Endothelial cell of umbilical vein (primary cell): ENCODE results near the gene USP34. TPM values are rescaled to one million over a fixed set of nuclear protein-coding genes. Genes with fewer than 3 reads are reported as not detected.

Source experiments
- BruUV-seq: library from RNA; stranded (reverse); fragments of 400-500 nt; replicated peaks from 2 replicates; lab custom pipeline; 2021; lab: Mats Ljungman, UMichigan
- CTCF ChIA-PET: fragments of 300-600, 350-600 bp; sonication (Branson Sonifier 250); formaldehyde crosslinking; loops from one replicate; lab custom pipeline; 2021; ENCODE audit warnings: antibody characterized with exemption, inconsistent platforms; lab: Charles Lee
- POLR2A ChIA-PET: fragments of 300-600, 350-600 bp; sonication (Branson Sonifier 250); formaldehyde crosslinking; loops from one replicate; lab custom pipeline; 2021; ENCODE audit warnings: antibody characterized with exemption, inconsistent platforms; lab: Charles Lee
- DNase-seq: peaks from one replicate; pipeline ENCODE4 v3.0.0-alpha.2; 2011; ENCODE audit warnings: low read depth, low spot score
- FAIRE-seq: peaks from 2 replicates; lab custom pipeline; 2011; peaks lifted over from hg19 to GRCh38; lab: Jason Lieb, UNC
- H2AFZ ChIP-seq: 2 replicates; pipeline ENCODE4 v1.6.0; 2012; ENCODE audit warnings: low read depth, low read length, control low read depth, inconsistent platforms
- H3K27ac ChIP-seq: 2 replicates; pipeline ENCODE4 v1.5.1; 2011; ENCODE audit warnings: low read depth, mild to moderate bottlenecking, control low read depth, low read length, moderate library complexity; ENCODE audit not compliant: insufficient read depth
- H3K27me3 ChIP-seq, 2 experiments: 2 replicates each; pipeline versions ENCODE4 v1.6.0 to v1.6.1; 2011; ENCODE audit warnings: low read length in 2 of 2, mixed read lengths in 1 of 2; ENCODE audit not compliant: control insufficient read depth in 2 of 2, insufficient read depth in 2 of 2
- H3K36me3 ChIP-seq, 2 experiments: 2 replicates in 1 of 2; 3 replicates in 1 of 2; pipeline ENCODE4 v1.5.1; 2011; ENCODE audit warnings: low read length in 2 of 2, mild to moderate bottlenecking in 1 of 2, moderate library complexity in 1 of 2; ENCODE audit not compliant: control insufficient read depth in 2 of 2, insufficient read depth in 2 of 2; ENCODE audit errors: extremely low read depth in 1 of 2
- H3K4me1 ChIP-seq: 3 replicates; pipeline ENCODE4 v1.5.1; 2011; ENCODE audit warnings: mild to moderate bottlenecking, low read length; ENCODE audit not compliant: control insufficient read depth, insufficient read depth; ENCODE audit errors: extremely low read depth
- H3K4me2 ChIP-seq: 2 replicates; pipeline ENCODE4 v1.6.1; 2011; ENCODE audit warnings: low read length, control low read depth, mixed read lengths; ENCODE audit not compliant: insufficient read depth
- H3K4me3 ChIP-seq, 3 experiments: fragments of 200-600 bp in 1 of 3; sonication (generic), shearing (Covaris generic) in 1 of 3; replicated peaks in 1 of 3; 2 replicates each; pipeline ENCODE4 v1.5.1; 2011 to 2016; ENCODE audit warnings: control low read depth in 3 of 3, low read length in 3 of 3, mild to moderate bottlenecking in 2 of 3, inconsistent platforms in 1 of 3, low read depth in 1 of 3, moderate library complexity in 1 of 3; ENCODE audit not compliant: insufficient read depth in 1 of 3
- H3K79me2 ChIP-seq: 2 replicates; pipeline ENCODE4 v1.6.0; 2012; ENCODE audit warnings: low read length, inconsistent platforms; ENCODE audit not compliant: control insufficient read depth, insufficient read depth
- H3K9ac ChIP-seq: replicated peaks from 2 replicates; pipeline ENCODE3; 2011; ENCODE audit warnings: low read length, control low read depth; ENCODE audit not compliant: insufficient read depth; ENCODE audit errors: extremely low read depth
- H3K9me1 ChIP-seq: replicated peaks from 3 replicates; pipeline ENCODE4 v1.6.0; 2011; ENCODE audit warnings: mild to moderate bottlenecking, low read length; ENCODE audit not compliant: control insufficient read depth, insufficient read depth; ENCODE audit errors: extremely low read depth
- H3K9me3 ChIP-seq: replicated peaks from 2 replicates; pipeline ENCODE4 v1.5.1; 2012; ENCODE audit warnings: low read length, inconsistent platforms; ENCODE audit not compliant: control insufficient read depth, insufficient read depth
- H4K20me1 ChIP-seq: replicated peaks from 2 replicates; pipeline ENCODE3; 2011; ENCODE audit warnings: mild to moderate bottlenecking, low read length; ENCODE audit not compliant: control insufficient read depth, insufficient read depth; ENCODE audit errors: extremely low read depth
- EZH2 ChIP-seq: IDR thresholded peaks from 2 replicates; pipeline ENCODE4 v1.6.1; 2012; ENCODE audit warnings: borderline replicate concordance, low read depth, mild to moderate bottlenecking, moderate library complexity, low read length, inconsistent platforms; ENCODE audit not compliant: severe bottlenecking
- FOS ChIP-seq: IDR thresholded peaks from 2 replicates; pipeline ENCODE4 v1.6.1; 2011; ENCODE audit warnings: mild to moderate bottlenecking, low read length, moderate library complexity, borderline replicate concordance; ENCODE audit not compliant: insufficient read depth
- GATA2 ChIP-seq: IDR thresholded peaks from 2 replicates; pipeline ENCODE4 v1.7.0; 2011; ENCODE audit warnings: low read depth, mild to moderate bottlenecking, moderate library complexity, mixed read lengths, low read length; ENCODE audit not compliant: insufficient read length, insufficient read depth
- POLR2AphosphoS5 ChIP-seq: IDR thresholded peaks from 2 replicates; pipeline ENCODE4 v1.6.1; 2012; ENCODE audit warnings: low read depth, mild to moderate bottlenecking, control low read depth, low read length, moderate library complexity; ENCODE audit not compliant: insufficient read depth
- dilution Hi-C: fragments of 300-500 bp; cut with MboI; formaldehyde crosslinking; loops from one replicate; pipeline ENCODE4 v1.15.0; 2019; ENCODE audit warnings: low sequenced_read_pairs; ENCODE audit not compliant: extremely low pct_ligation_motif_present
- intact Hi-C: fragments of 100-400 bp; cut with micrococcal nuclease; formaldehyde crosslinking; loops from one replicate; pipeline ENCODE4 v1.10.0; 2022
- polyA plus RNA-seq, 4 experiments: library from polyadenylated mRNA; depleted of rRNA in 3 of 4; stranded (reverse) in 3 of 4; unstranded in 1 of 4; fragments of >200 nt; gene quantifications; 2 replicates each; pipeline versions ENCODE4 v1.2.1 to v1.2.3, GENCODE V29; 2011 to 2012; ENCODE audit warnings: missing spikeins in 1 of 4
- total RNA-seq: library from RNA; stranded (reverse); gene quantifications from 2 replicates; pipeline ENCODE4 v1.2.3, GENCODE V29; 2021
- TF ChIP-seq, protein P1 (sequence below): IDR thresholded peaks from 2 replicates; pipeline ENCODE4 v1.6.1; 2011; ENCODE audit not compliant: insufficient read depth, insufficient read length
- TF ChIP-seq, protein P2 (sequence below), 2 donors: IDR thresholded peaks; 1 replicate in 1 of 2; 2 replicates in 1 of 2; pipeline ENCODE4 v1.5.1; 2011; ENCODE audit warnings: low read length in 2 of 2, mild to moderate bottlenecking in 2 of 2, moderate library complexity in 2 of 2, control low read depth in 1 of 2, inconsistent platforms in 1 of 2, low read depth in 1 of 2; ENCODE audit not compliant: insufficient read depth in 1 of 2; ENCODE audit errors: extremely low read depth in 1 of 2

The USP34 gene
- total and polyA plus RNA-seq, 2 donors (not counting 3 experiments of a cell fraction or from before 2014, with no cell fraction given) = 46.3 to 96.9 TPM

GRCh38 chr2:61277756-61278155 is 193.1 kb downstream of the USP34 start:
- Histone ChIP-seq H3K9me1 (no peaks in the 10 kb centered on the region), H3K9ac (no peak overlapping the region), H3K9me3 (no peaks in the 10 kb centered on the region), H3K4me3 (no peak overlapping the region), H3K79me2 (no peaks in the 10 kb centered on the region), H2AFZ (no peak overlapping the region), H4K20me1 (no peaks in the 10 kb centered on the region), H3K4me2 (no peak overlapping the region), H3K27ac (no peak overlapping the region), H3K27me3 (no peaks in the 10 kb centered on the region), H3K36me3 (peaks cover 2 to 10% of the 10 kb centered on the region in 2 experiments), H3K4me1 (peaks cover 13% of the 10 kb centered on the region)
- POLR2A ChIA-PET = no interaction called here
- BruUV-seq = no TSS peak
- FAIRE-seq (no peak), DNase-seq (no peak)
- CTCF ChIA-PET = no interaction called here
- intact Hi-C loops (no loop called here), dilution Hi-C loops (no loop called here)
- TF ChIP-seq, protein P1, sequence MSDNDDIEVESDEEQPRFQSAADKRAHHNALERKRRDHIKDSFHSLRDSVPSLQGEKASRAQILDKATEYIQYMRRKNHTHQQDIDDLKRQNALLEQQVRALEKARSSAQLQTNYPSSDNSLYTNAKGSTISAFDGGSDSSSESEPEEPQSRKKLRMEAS = no peak
- TF ChIP-seq EZH2 (no peak), GATA2 (no peak), FOS (no peak), POLR2AphosphoS5 (no peak)
- TF ChIP-seq, protein P2, sequence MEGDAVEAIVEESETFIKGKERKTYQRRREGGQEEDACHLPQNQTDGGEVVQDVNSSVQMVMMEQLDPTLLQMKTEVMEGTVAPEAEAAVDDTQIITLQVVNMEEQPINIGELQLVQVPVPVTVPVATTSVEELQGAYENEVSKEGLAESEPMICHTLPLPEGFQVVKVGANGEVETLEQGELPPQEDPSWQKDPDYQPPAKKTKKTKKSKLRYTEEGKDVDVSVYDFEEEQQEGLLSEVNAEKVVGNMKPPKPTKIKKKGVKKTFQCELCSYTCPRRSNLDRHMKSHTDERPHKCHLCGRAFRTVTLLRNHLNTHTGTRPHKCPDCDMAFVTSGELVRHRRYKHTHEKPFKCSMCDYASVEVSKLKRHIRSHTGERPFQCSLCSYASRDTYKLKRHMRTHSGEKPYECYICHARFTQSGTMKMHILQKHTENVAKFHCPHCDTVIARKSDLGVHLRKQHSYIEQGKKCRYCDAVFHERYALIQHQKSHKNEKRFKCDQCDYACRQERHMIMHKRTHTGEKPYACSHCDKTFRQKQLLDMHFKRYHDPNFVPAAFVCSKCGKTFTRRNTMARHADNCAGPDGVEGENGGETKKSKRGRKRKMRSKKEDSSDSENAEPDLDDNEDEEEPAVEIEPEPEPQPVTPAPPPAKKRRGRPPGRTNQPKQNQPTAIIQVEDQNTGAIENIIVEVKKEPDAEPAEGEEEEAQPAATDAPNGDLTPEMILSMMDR (IDR thresholded peaks at IDR 0.05; ENCODE audit: extremely low read depth in 1 of 2, insufficient read depth in 1 of 2, low read depth in 1 of 2, low read length in 2 of 2) = no peak
